Rectal smooth muscle tissue (tissue), 1 donor: ENCODE measurements around the gene RAB15.

Experiments
- H3K27ac ChIP-seq: one replicate; pipeline ENCODE4 v1.7.0; 2013; ENCODE audit warnings: low read depth, low read length, inconsistent platforms
- H3K27me3 ChIP-seq: one replicate; pipeline ENCODE4 v1.7.0; 2013; ENCODE audit warnings: low read length; ENCODE audit not compliant: control insufficient read depth, insufficient read depth
- H3K36me3 ChIP-seq: one replicate; pipeline ENCODE4 v1.7.0; 2013; ENCODE audit warnings: low read length; ENCODE audit not compliant: control insufficient read depth, insufficient read depth
- H3K4me1 ChIP-seq: one replicate; pipeline ENCODE4 v1.7.0; 2013; ENCODE audit warnings: low read length; ENCODE audit not compliant: control insufficient read depth, insufficient read depth
- H3K4me3 ChIP-seq: one replicate; pipeline ENCODE4 v1.7.0; 2013; ENCODE audit warnings: low read length
- H3K9ac ChIP-seq: one replicate; pipeline ENCODE4 v1.7.0; 2013; ENCODE audit warnings: low read length

RAB15 gene

GRCh38 chr14:64950889-64951288 is 21.2 kb downstream of the RAB15 start:
- H3K9ac ChIP-seq = no peak overlapping the region
- H3K4me3 ChIP-seq = no peak overlapping the region
- H3K4me1 ChIP-seq = no peaks in the 10 kb centered on the region
- no peak overlapping the region for H3K27ac ChIP-seq
- no peaks in the 10 kb centered on the region for H3K27me3 ChIP-seq
- H3K36me3 ChIP-seq = no peaks in the 10 kb centered on the region

- Histone ChIP-seq H3K4me3 (no peak overlapping the region), H3K4me1 (no peaks in the 10 kb centered on the region), H3K36me3 (no peaks in the 10 kb centered on the region), H3K27ac (no peak overlapping the region), H3K9ac (no peak overlapping the region), H3K27me3 (no peaks in the 10 kb centered on the region)
Observed at GRCh38 chr14:64948612-64949210, 23.4 kb downstream of the RAB15 start.

DNA sequence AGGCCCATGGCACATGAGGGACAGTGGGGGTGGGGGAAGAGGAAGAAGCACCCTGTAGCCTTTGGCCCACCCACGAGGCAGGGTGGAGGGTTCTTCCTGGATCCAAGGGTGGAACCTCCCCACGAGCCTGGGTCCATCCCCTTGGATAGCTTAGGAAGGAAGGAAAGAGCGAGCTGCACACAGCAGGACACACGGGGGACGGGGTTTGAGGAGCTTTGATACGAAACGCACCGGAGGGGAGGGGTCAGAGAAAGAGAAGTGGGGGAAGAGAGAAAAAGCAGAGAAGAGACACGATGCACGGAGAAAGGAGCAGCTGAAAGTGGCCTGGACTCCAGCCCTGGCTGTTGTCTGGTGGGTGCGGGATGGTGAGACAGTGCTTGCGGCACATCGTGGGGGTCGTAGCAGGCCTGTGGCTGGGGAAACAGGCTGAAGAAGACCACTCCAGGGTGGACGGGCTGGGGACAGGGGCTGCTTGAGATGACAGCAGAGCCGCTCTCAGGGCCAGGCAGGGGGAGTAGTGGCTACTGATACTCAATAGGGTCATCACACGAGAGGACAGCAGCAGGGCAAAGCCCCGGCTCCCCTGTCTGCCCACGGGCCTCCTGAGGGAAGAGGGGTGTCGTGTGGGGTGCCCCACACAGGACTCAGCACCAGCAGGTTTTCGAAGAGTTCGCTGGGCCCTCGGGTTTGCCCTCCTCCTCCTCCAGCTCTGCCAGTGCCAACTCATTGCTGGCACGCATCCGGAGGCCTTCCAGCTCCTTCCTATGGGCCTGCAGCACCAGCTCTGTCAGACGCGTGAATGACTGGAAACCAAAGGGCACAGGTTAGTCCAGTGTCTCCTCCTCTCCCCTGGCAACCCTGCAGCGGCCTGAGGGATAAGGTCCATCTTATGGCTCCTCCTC is 24.2 kb downstream of the RAB15 start:
- Histone ChIP-seq H3K4me1 (no peaks in the 10 kb centered on the region), H3K27ac (no peak overlapping the region), H3K4me3 (no peak overlapping the region), H3K9ac (no peak overlapping the region), H3K27me3 (no peaks in the 10 kb centered on the region), H3K36me3 (no peaks in the 10 kb centered on the region)

DNA sequence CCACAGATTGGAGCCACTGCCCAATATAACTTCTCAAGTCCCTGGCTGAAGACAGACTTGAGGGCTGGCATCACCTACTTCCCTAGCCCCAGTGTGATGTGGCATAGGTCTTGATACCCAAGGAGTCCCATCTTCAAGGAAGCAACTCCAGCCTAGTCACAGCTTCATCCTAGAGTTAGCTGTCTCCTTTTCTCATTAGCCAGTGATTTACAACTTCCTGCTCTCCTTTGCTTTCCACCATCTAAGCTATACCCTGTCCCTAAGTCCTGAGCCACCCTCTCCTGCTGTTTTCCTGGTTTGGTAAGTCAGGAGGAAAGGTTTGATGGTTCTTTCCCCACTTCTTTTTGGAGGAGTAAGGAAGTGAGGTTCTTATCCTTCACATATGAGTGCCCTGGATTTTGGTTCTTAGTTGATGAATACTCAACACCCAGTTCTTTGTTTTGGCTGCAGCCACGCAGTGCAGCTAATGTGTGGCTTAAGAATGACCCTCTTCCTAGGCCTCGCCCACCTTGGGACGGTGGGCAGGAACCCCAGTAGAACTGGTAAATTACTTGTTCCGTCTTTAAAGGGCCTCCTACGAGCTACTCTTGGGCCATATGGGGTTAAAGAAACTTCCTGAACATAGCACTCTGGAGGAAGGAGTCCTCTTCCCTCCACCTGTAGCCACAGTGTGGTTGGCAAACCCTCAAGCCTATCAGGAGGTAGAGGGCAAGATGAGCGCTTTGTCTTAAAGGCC is 25.7 kb downstream of the RAB15 start:
- Histone ChIP-seq H3K4me3 (no peak overlapping the region), H3K36me3 (no peaks in the 10 kb centered on the region), H3K9ac (no peak overlapping the region), H3K27ac (no peak overlapping the region), H3K27me3 (no peaks in the 10 kb centered on the region), H3K4me1 (no peaks in the 10 kb centered on the region)

DNA sequence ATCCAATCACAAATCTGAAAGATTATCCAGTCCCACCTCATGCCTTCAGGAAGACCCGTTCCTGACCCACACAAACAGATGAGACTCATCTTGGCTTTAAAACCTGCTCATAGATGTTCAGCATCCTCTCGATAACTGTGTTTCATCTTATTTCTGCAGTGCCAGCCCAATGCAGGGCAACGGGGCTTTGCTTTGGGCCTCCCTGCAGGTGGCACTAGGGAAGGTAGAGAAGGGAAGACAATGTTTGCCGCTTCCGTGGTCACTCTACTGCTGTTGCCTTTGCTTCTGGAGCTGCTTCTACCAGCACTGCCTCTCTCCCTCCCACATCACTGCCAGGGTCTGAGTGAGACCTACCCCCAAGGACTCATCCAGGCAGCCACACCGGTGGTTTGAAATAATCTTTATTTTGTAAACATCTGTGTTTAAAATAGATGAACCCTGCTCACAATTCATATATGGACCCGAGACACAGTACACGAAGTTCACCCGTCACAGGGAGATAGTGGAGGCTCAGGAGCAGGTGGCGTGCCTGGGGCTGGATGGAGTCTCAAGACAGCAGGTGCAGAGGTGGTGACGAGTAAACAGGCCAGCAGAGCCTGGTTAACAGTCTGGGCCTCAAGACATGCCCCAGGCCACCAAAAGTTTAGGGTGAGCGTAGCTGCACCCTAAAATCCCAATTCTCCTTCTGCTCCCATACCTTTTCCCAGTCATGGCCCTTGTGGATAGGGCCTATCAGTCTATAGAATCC is 26.5 kb downstream of the RAB15 start:
- Histone ChIP-seq H3K4me3 (no peak overlapping the region), H3K27me3 (no peaks in the 10 kb centered on the region), H3K9ac (no peak overlapping the region), H3K4me1 (no peaks in the 10 kb centered on the region), H3K27ac (no peak overlapping the region), H3K36me3 (no peaks in the 10 kb centered on the region)

GRCh38 chr14:64944861-64945260 is 27.3 kb downstream of the RAB15 start:
- Histone ChIP-seq H3K36me3 (no peaks in the 10 kb centered on the region), H3K27ac (no peak overlapping the region), H3K4me1 (no peaks in the 10 kb centered on the region), H3K27me3 (no peaks in the 10 kb centered on the region), H3K9ac (no peak overlapping the region), H3K4me3 (no peak overlapping the region)

GRCh38 chr14:64944041-64944440 is 28.1 kb downstream of the RAB15 start:
- Histone ChIP-seq H3K4me3 (no peak overlapping the region), H3K36me3 (no peaks in the 10 kb centered on the region), H3K27me3 (no peaks in the 10 kb centered on the region), H3K4me1 (no peaks in the 10 kb centered on the region), H3K9ac (no peak overlapping the region), H3K27ac (no peak overlapping the region)

GRCh38 chr14:64943556-64943955 is 28.6 kb downstream of the RAB15 start:
- no peaks in the 10 kb centered on the region for H3K4me1 ChIP-seq
- no peak overlapping the region for H3K27ac ChIP-seq
- no peaks in the 10 kb centered on the region for H3K27me3 ChIP-seq
- H3K36me3 ChIP-seq = no peaks in the 10 kb centered on the region
- H3K4me3 ChIP-seq = no peak overlapping the region
- no peak overlapping the region for H3K9ac ChIP-seq

DNA sequence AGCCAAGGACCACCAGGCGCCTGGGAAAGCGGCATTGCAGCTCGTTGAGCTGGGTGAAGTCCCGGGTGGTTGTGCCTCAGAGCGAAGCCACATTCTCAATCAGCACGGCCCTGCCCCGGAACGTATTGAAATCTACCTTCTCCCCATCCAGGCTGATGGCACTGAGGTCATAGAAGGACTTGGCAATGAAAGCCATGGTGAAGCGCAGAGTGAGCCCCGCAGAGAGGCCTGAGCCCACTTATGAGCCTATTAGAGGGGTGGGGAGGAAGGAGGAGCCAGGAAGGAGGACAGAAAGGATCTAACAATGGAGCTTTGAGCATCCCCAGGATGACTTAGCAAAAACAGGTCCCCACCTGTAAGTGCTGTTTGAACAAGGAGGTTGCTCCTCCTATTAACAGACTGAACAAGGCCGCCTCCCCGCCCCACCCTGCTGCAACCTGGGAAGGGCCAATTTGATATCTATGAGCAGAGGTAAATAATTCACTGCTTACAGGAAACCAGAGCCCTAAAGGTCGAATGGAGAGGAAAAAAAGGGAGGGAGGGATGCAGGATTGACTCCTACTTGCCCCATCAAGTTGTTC is 29.5 kb downstream of the RAB15 start, which contains the start of gene GPX2:
GPX2 (minus strand) TSS at position 215 of the 581 bp plus-strand sequence; CDS start at position 196, 19 bp downstream.
- no peak within 1 kb of the TSS for H3K27ac ChIP-seq
- peak within 1 kb of the TSS; percentile 24 for H3K9ac ChIP-seq
- H3K36me3 ChIP-seq = no peaks in the 10 kb centered on the region
- H3K4me3 ChIP-seq = peak within 1 kb of the TSS; percentile 55
- H3K4me1 ChIP-seq = no peaks in the 10 kb centered on the region
- H3K27me3 ChIP-seq = no peaks in the 10 kb centered on the region

DNA sequence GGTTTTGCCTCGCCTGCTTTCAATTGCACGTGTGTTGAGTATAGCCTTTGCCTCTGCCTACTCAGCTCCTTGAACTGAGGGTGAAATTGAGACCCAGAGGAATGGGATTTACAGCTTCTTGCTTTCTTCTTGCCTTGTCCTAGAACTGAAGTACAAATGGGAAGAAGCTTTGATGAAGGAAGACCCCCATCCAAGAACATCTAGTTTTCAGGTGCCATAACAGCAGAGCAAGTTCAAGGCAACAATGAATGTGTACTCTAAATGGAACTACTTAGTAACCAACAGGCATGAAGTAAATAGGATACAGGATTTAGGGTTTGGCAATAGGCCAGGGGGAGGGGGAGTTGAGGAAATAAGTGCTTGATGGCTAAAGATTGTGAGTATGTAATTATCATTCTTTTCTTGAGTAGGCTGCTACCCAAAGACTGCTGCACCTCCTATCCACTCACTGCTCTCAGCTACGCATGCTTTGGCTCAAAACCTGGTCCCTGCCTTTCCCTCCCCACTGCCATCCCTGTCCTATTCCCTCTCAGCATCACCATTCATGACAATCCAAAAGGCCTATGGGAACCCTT is 31.7 kb downstream of the RAB15 start:
- Histone ChIP-seq H3K9ac (no peak overlapping the region), H3K27ac (no peak overlapping the region), H3K4me3 (peak overlapping the region; percentile 55), H3K36me3 (no peaks in the 10 kb centered on the region), H3K27me3 (no peaks in the 10 kb centered on the region), H3K4me1 (peaks cover 2% of the 10 kb centered on the region)

- Histone ChIP-seq H3K4me1 (peaks cover 2% of the 10 kb centered on the region), H3K9ac (no peak overlapping the region), H3K27ac (no peak overlapping the region), H3K4me3 (peak overlapping the region; percentile 23), H3K27me3 (no peaks in the 10 kb centered on the region), H3K36me3 (no peaks in the 10 kb centered on the region)
Observed at GRCh38 chr14:64939817-64940190, 32.3 kb downstream of the RAB15 start.
